Right lobe of liver (tissue), 6 donors: ENCODE measurements around the gene LRP11. TPM values are rescaled to one million over a fixed set of nuclear protein-coding genes. Genes with fewer than 3 reads are reported as not detected.
"Not testable (repeated sequence)": the region's sequence is repeated elsewhere in the genome, so short reads cannot be mapped to it uniquely, and the experiment has no call there.

Experiments used
- ATAC-seq, 4 donors: fragments of 200-7000 bp; cut with Tn5 transposase; one replicate each; pipeline ENCODE4 v1.9.1; 2020; ENCODE audit warnings: mild to moderate bottlenecking in 4 of 4, moderate library complexity in 4 of 4
- DNase-seq, 3 donors: peaks; one replicate each; pipeline ENCODE4 v3.0.0-alpha.2; 2020
- H3K27ac ChIP-seq, 3 donors: fragments of 200-600 bp; one replicate each; pipeline ENCODE4 v1.8.0; 2022
- H3K27me3 ChIP-seq, 2 donors: fragments of 200-600 bp; one replicate each; pipeline ENCODE4 v1.8.0; 2022
- H3K36me3 ChIP-seq, 4 donors: fragments of 200-600 bp; sonication (generic) in 1 of 4; one replicate each; pipeline versions ENCODE4 v1.5.1 to v1.8.0; 2017 to 2022; ENCODE audit warnings: control low read depth in 1 of 4
- H3K4me1 ChIP-seq, 4 donors: fragments of 200-600 bp; sonication (generic) in 1 of 4; one replicate each; pipeline versions ENCODE4 v1.5.1 to v1.8.0; 2017 to 2022; ENCODE audit warnings: control low read depth in 1 of 4
- H3K4me3 ChIP-seq, 3 donors: fragments of 200-600 bp; one replicate each; pipeline ENCODE4 v1.8.0; 2022
- H3K9me3 ChIP-seq, 4 donors: fragments of 200-600 bp; sonication (generic) in 1 of 4; one replicate each; pipeline versions ENCODE4 v1.5.1 to v1.8.0; 2017 to 2022; ENCODE audit warnings: control low read depth in 1 of 4
- POLR2A ChIP-seq: fragments of 450-650 bp; IDR thresholded peaks from one replicate; pipeline ENCODE4 v1.6.1; 2017; ENCODE audit warnings: antibody characterized with exemption, mild to moderate bottlenecking
- WGBS: methylation state at CpG from one replicate; pipeline ENCODE4 v1.1.6; 2018; ENCODE audit warnings: low coverage, low lambda C conversion rate; ENCODE audit not compliant: insufficient coverage; ENCODE audit errors: missing lambda C conversion rate; 5-methylcytosine and 5-hydroxymethylcytosine counted together
- intact Hi-C, 2 donors: fragments of 100-400 bp; cut with DNase I; formaldehyde crosslinking; loops; one replicate each; pipeline versions ENCODE4 v1.11.2 to v1.14.1; 2022
- total RNA-seq, 6 experiments: library from RNA; depleted of rRNA in 2 of 6; stranded (reverse); fragments of >200 nt in 2 of 6; fragmentation: NEBNext Ultra II Directional in 3 of 6; extraction: Animal tissue kit (Norgen Biotek cat#: 25700) in 3 of 6; gene quantifications; one replicate each; pipeline versions ENCODE4 v1.1.0 to v1.2.4, GENCODE V29; 2016 to 2023
- TF ChIP-seq, protein P1 (sequence below), 4 donors: fragments of 200-600 bp in 3 of 4; fragments of 450-650 bp in 1 of 4; IDR thresholded peaks; one replicate each; pipeline versions ENCODE4 v1.5.1 to v1.8.0; 2016 to 2022; ENCODE audit warnings: antibody characterized with exemption in 4 of 4, mild to moderate bottlenecking in 2 of 4
- donor health status: DM: no; HTN: yes; CAD: no.
- donor health status: DM: no; HTN: no; CAD: no.
- donor health status: DM: no; HTN: no; CAD: no.
- donor health status: DM: no; HTN: yes; CAD: no.
- donor health status: DM: no; HTN: yes; CAD: no.

The LRP11 gene
- total RNA-seq, 6 experiments from 2014 or later, result 6.8 to 11.1 (median 9.3) TPM

DNA sequence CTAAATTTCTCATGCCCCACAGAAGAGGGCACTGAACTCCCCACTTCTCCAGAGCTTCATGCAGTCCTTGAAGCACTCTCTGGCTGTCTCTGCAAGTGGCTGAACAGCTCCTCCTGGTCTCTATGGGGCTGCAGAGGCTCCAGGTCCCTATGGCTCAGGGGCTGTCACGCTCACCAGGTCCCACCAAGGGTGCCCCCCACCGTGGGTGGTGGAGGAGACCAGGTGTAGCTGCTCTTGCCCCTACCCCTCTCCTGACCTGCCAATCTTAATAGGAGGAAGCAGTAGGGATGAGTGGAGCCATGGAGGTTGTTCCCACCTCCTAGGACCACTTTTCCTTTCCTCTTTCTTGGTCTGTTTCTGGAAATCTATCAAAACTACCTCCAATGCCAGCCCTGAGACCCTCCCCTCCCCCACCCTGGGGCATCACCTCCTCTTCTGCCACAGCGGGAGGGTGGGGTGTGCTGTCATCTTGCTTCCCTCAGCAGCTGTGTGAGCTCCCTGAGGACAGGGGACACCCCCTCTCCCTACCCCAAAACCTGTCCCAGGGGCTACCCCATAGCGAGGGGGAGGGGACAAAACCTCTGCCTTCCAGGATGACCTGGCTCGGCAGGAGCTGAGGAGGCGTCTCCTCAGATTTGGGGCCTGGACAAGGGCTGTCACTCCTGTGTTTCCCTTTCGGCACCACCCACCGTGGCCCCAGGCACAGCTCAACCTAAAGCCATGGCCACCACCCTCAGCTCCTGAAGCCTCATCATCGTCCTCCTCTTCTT, 45.7 kb upstream of the LRP11 start:
- TF ChIP-seq, protein P1, sequence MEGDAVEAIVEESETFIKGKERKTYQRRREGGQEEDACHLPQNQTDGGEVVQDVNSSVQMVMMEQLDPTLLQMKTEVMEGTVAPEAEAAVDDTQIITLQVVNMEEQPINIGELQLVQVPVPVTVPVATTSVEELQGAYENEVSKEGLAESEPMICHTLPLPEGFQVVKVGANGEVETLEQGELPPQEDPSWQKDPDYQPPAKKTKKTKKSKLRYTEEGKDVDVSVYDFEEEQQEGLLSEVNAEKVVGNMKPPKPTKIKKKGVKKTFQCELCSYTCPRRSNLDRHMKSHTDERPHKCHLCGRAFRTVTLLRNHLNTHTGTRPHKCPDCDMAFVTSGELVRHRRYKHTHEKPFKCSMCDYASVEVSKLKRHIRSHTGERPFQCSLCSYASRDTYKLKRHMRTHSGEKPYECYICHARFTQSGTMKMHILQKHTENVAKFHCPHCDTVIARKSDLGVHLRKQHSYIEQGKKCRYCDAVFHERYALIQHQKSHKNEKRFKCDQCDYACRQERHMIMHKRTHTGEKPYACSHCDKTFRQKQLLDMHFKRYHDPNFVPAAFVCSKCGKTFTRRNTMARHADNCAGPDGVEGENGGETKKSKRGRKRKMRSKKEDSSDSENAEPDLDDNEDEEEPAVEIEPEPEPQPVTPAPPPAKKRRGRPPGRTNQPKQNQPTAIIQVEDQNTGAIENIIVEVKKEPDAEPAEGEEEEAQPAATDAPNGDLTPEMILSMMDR (IDR thresholded peaks at IDR 0.05), result no peak
- TF ChIP-seq POLR2A, result no peak
- DNase-seq (peak in 1 of 3 donors; percentile 22), ATAC-seq (no peak)
- Histone ChIP-seq H3K4me1 (no peaks in the 10 kb centered on the region), H3K27me3 (no peaks in the 10 kb centered on the region), H3K9me3 (no peaks in the 10 kb centered on the region), H3K4me3 (no peak overlapping the region), H3K27ac (no peak overlapping the region), H3K36me3 (no peaks in the 10 kb centered on the region)
- WGBS, result 83% methylated on average over 1 of the region's 9 CpGs
- intact Hi-C loops, result no loop called here

DNA sequence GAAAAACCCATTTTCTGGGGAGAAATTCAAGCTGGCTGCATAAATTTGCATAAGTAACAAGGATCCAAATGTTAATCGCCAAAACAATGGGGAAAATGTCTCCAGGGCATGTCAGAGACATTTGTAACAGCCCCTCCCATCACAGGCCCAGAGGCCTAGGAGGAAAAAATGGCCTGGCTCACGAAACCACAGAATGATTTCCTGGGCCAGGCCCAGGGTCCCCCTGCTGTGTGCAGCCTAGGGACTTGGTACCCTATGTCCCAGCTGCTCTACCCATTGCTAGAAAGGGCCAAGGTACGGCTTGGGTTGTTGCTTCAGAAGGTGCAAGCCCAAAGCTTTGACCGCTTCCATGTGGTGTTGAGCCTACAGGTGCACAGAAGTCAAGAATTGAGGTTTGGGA, 44.3 kb upstream of the LRP11 start:
- ATAC-seq, H3K9me3 ChIP-seq, H3K27me3 ChIP-seq, H3K4me3 ChIP-seq, H3K27ac ChIP-seq, intact Hi-C loops, DNase-seq, H3K4me1 ChIP-seq, H3K36me3 ChIP-seq: not testable (repeated sequence)
- 50% methylated on average over 1 of the region's 4 CpGs for WGBS

- no peaks in the 10 kb centered on the region for H3K27me3 ChIP-seq
- intact Hi-C loops, result no loop called here
- H3K4me3 ChIP-seq, result no peak overlapping the region
- DNase-seq (peak in 1 of 3 donors; percentile 24), ATAC-seq (no peak)
- H3K4me1 ChIP-seq, result no peaks in the 10 kb centered on the region
- WGBS, result no CpG with 5 or more reads among the region's 2 CpGs
- no peak for TF ChIP-seq POLR2A
- TF ChIP-seq, protein P1 (IDR thresholded peaks at IDR 0.05), result no peak
- no peaks in the 10 kb centered on the region for H3K9me3 ChIP-seq
- no peaks in the 10 kb centered on the region for H3K36me3 ChIP-seq
- no peak overlapping the region for H3K27ac ChIP-seq
These were observed 43.2 kb upstream of the LRP11 start for GRCh38 chr6:149907317-149907716.

DNA sequence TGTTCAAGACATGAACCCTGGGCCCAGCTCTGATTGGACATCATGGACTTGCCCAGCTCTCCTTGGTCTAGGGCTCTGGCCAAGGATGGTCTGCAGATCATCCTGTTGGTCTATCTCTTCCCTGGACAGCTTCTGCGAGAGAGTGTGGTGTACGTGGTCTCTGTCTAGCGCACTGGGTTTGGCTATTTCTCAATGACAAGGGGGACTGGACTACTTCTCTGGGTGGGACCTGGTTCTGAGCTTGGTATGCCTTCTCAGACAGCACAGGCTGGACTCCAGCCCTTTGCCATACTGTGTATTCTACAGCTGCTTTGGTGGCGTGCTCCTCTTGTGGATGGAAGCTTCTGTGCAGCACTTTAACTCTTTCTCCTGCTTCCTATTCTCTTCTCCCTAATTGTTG, 42.2 kb upstream of the LRP11 start:
- DNase-seq, result peak in 1 of 3 donors; percentile 11
- Histone ChIP-seq H3K27ac (no peak overlapping the region), H3K4me1 (no peaks in the 10 kb centered on the region), H3K9me3 (no peaks in the 10 kb centered on the region), H3K4me3 (no peak overlapping the region), H3K27me3 (no peaks in the 10 kb centered on the region), H3K36me3 (no peaks in the 10 kb centered on the region)
- TF ChIP-seq, protein P1 (IDR thresholded peaks at IDR 0.05), result no peak
- no peak for TF ChIP-seq POLR2A
- ATAC-seq, result no peak
- no CpG with 5 or more reads among the region's 4 CpGs for WGBS
- intact Hi-C loops, result no loop called here

DNA sequence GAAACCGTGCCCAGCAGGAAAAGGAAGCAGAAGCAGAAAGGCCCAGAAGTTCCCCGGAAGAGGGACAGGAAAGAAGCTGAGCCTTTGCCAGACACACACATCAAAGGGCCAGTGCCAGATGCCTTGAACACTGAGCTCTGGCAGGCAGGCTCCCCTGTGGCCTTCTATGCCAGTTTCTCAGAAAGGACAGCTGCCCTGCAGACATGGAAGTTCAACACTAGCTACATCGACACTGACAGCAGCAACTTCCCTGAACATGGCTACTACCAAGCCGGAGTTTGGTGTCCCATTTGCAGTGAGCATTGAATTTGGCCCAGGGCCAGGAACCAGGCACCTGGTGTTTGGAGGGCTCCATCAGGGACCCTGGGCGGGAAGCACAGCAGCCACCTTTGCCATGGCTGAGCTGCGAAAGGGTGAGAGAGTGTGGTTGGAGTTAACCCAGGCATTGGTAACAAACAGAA, 41.8 kb upstream of the LRP11 start:
- H3K9me3 ChIP-seq, result no peaks in the 10 kb centered on the region
- DNase-seq, result peak in 1 of 3 donors; percentile 42
- no peak overlapping the region for H3K4me3 ChIP-seq
- no peak for ATAC-seq
- intact Hi-C loops, result no loop called here
- no peaks in the 10 kb centered on the region for H3K27me3 ChIP-seq
- no peaks in the 10 kb centered on the region for H3K36me3 ChIP-seq
- TF ChIP-seq POLR2A, result no peak
- TF ChIP-seq, protein P1 (IDR thresholded peaks at IDR 0.05), result no peak
- H3K4me1 ChIP-seq, result no peaks in the 10 kb centered on the region
- H3K27ac ChIP-seq, result no peak overlapping the region
- 73% methylated on average over 4 of the region's 6 CpGs for WGBS
